ENCODE data around the gene TMEM255B. TPM values are rescaled to one million over a fixed set of nuclear protein-coding genes. Genes with fewer than 3 reads are reported as not detected.

Gene TMEM255B
- total RNA-seq, 1 donor from 2014 or later = 2.0 TPM

DNA sequence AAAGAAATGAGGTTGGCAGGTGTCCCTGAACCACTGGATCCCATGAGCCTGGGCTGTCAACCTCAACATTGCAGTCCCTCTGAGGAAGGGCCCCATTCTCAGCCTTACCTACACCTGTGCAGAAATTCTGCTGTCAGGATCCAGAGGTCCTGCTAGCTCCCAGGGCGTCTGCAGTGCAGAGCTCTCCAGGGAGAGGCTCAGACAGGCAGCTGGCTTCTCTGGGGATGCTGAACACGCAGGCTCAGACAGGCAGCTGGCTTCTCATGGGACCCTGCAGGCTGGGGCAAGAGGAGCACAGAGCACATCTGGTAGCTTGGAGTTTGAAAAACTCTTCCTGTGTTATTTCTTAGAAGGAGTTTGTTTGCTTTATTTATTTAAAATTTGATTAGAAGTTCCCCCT is 50.9 kb downstream of the TMEM255B start:
- no peaks in the 10 kb centered on the region for H3K27me3 Mint-ChIP-seq
- DNase-seq = no peak
- H3K36me3 Mint-ChIP-seq (ENCODE audit: low read depth) = peaks cover 2% of the 10 kb centered on the region
- H3K4me1 Mint-ChIP-seq = no peaks in the 10 kb centered on the region
- peaks cover 8% of the 10 kb centered on the region for H3K9me3 Mint-ChIP-seq
- no peak overlapping the region for H3K27ac Mint-ChIP-seq
- intact Hi-C loops (cut with micrococcal nuclease) = no loop called here
- H3K4me3 Mint-ChIP-seq = no peak overlapping the region

DNA sequence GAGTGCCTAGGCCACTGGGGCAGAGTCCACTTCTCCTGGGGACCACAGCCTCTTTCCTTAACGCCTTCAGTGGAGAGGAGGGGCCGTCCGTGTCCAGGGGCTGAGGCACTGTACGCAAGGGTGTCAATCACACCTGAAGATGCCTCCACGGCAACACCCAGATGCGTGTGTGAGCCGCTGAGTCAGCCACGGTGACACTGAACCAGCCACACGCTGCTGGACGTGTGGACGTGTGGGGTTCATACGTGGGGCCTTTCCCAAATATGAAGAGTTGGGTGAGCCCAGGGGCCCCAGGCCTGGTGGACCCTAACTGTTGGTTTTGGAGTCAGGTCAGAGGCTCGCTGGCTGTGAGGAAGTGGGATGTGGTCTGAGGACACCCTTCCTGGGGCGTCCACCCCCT is 51.6 kb downstream of the TMEM255B start:
- peaks cover 2% of the 10 kb centered on the region for H3K4me1 Mint-ChIP-seq
- intact Hi-C loops (cut with micrococcal nuclease) = no loop called here
- peaks cover 8% of the 10 kb centered on the region for H3K9me3 Mint-ChIP-seq
- no peak overlapping the region for H3K27ac Mint-ChIP-seq
- H3K4me3 Mint-ChIP-seq = no peak overlapping the region
- H3K36me3 Mint-ChIP-seq (ENCODE audit: low read depth) = peaks cover 4% of the 10 kb centered on the region
- H3K27me3 Mint-ChIP-seq = no peaks in the 10 kb centered on the region
- DNase-seq = no peak

- H3K4me3 Mint-ChIP-seq = no peak overlapping the region
- H3K27ac Mint-ChIP-seq = no peak overlapping the region
- peaks cover 9% of the 10 kb centered on the region for H3K36me3 Mint-ChIP-seq (ENCODE audit: low read depth)
- no peaks in the 10 kb centered on the region for H3K27me3 Mint-ChIP-seq
- peaks cover 9% of the 10 kb centered on the region for H3K4me1 Mint-ChIP-seq
- intact Hi-C loops (cut with micrococcal nuclease) = no loop called here
- peaks cover 8% of the 10 kb centered on the region for H3K9me3 Mint-ChIP-seq
- DNase-seq = no peak
Observed at GRCh38 chr13:113811081-113811928, 52.3 kb downstream of the TMEM255B start.

- Mint-ChIP-seq H3K27me3 (no peaks in the 10 kb centered on the region), H3K9me3 (peaks cover 8% of the 10 kb centered on the region), H3K4me1 (peaks cover 15% of the 10 kb centered on the region), H3K27ac (no peak overlapping the region), H3K36me3 (ENCODE audit: low read depth) (peaks cover 15% of the 10 kb centered on the region), H3K4me3 (no peak overlapping the region)
- intact Hi-C loops (cut with micrococcal nuclease) = no loop called here
- DNase-seq = no peak
Observed at GRCh38 chr13:113812178-113813040, 53.4 kb downstream of the TMEM255B start.

GRCh38 chr13:113813070-113813748 is 54.2 kb downstream of the TMEM255B start:
- Mint-ChIP-seq H3K27me3 (no peaks in the 10 kb centered on the region), H3K36me3 (ENCODE audit: low read depth) (peaks cover 14% of the 10 kb centered on the region), H3K27ac (no peak overlapping the region), H3K4me1 (peaks cover 17% of the 10 kb centered on the region), H3K4me3 (no peak overlapping the region), H3K9me3 (peaks cover 4% of the 10 kb centered on the region)
- no peak for DNase-seq
- intact Hi-C loops (cut with micrococcal nuclease) = no loop called here

GRCh38 chr13:113813749-113814434 is 54.9 kb downstream of the TMEM255B start:
- Mint-ChIP-seq H3K27me3 (no peaks in the 10 kb centered on the region), H3K27ac (no peak overlapping the region), H3K4me1 (peaks cover 17% of the 10 kb centered on the region), H3K9me3 (peaks cover 4% of the 10 kb centered on the region), H3K4me3 (no peak overlapping the region), H3K36me3 (ENCODE audit: low read depth) (peaks cover 14% of the 10 kb centered on the region)
- DNase-seq = no peak
- intact Hi-C loops (cut with micrococcal nuclease) = no loop called here

GRCh38 chr13:113814435-113814821 is 55.4 kb downstream of the TMEM255B start:
- DNase-seq = no peak
- intact Hi-C loops (cut with micrococcal nuclease) = no loop called here
- peaks cover 4% of the 10 kb centered on the region for H3K9me3 Mint-ChIP-seq
- H3K36me3 Mint-ChIP-seq (ENCODE audit: low read depth) = peaks cover 14% of the 10 kb centered on the region
- H3K27ac Mint-ChIP-seq = no peak overlapping the region
- no peaks in the 10 kb centered on the region for H3K27me3 Mint-ChIP-seq
- H3K4me3 Mint-ChIP-seq = no peak overlapping the region
- H3K4me1 Mint-ChIP-seq = peaks cover 17% of the 10 kb centered on the region

DNA sequence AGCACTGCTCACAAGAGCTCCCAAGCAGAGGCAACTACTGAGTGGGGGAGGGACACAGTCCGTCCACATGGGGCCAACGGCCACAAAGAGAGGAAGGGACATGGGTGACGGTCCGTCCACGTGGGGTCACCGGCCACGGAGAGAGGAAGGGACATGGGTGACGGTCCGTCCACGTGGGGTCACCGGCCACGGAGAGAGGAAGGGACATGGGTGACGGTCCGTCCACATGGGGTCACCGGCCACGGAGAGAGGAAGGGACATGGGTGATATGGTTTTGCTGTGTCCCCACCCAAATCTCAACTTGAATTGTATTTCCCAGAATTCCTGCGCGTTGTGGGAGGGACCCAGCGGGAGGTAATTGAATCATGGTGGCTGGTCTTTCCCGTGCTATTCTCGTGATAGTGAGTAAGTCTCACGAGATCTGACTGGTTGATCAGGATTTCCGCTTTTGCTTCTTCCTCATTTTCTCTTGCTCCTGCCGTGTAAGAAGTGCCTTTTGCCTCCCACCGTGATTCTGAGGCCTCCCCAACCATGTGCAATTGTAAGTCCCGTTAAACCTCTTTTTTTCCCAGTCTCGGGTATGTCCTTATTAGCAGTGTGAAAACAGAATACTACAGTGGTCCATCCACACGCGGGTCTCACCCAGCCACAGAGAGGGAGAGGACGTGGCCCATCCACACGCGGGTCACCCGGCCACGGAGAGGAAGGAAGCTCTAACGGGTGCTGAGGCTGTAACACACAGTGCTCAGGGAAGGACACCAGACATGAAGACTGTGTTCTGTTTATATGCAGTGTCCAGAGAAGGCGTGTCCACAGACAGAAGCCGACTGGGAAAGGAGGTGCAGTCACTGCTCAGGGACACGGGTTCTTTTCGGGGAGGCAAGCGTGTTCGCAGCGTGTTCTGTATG is 56.4 kb downstream of the TMEM255B start:
- Mint-ChIP-seq H3K4me3 (peak overlapping the region; percentile 98), H3K36me3 (ENCODE audit: low read depth) (peaks cover 14% of the 10 kb centered on the region), H3K9me3 (peaks cover 2% of the 10 kb centered on the region), H3K27me3 (no peaks in the 10 kb centered on the region), H3K4me1 (peaks cover 17% of the 10 kb centered on the region), H3K27ac (peak overlapping the region; percentile 93)
- DNase-seq = peak; percentile 85
- intact Hi-C loops (cut with micrococcal nuclease) = loop anchor here (1.0 to 5.0 kb wide), 2 partner anchors 87 to 250 kb away; no protein-coding TSS in a partner anchor

DNA sequence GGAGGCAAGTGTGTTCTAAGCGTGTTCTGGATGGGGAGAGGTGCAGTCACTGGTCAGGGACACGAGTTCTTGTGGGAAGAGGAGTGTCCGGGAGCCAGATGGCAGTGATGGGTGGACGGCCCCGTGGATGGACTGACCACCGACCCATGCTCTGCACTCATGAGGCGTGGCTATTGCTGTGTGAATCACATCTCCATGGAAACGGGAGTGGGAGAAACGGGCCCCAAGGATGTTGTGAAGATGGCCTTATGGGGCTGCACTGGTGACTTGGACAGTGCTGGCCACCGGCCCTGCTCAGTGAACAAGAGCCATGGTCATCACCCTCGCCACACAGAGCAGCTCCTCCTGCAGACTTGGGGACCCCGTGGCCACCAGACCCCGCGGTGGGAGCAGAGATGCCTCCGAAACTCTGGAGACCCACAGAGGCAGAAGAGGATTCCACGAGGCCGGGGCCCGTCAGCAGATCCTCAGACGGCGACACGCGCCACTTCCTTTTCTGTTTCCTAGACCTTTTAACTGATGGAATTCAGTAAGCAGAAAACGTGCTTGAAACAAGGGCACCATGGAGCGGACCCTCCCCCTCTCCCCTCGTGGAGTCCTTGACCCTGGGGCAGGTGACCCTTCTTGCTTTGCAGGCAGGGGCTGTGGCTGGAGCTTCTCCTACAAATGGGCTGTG is 57.4 kb downstream of the TMEM255B start:
- Mint-ChIP-seq H3K36me3 (ENCODE audit: low read depth) (peaks cover 17% of the 10 kb centered on the region), H3K4me1 (peaks cover 17% of the 10 kb centered on the region), H3K9me3 (no peaks in the 10 kb centered on the region), H3K4me3 (peak overlapping the region; percentile 98), H3K27me3 (no peaks in the 10 kb centered on the region), H3K27ac (peak overlapping the region; percentile 93)
- DNase-seq = no peak
- intact Hi-C loops (cut with micrococcal nuclease) = loop anchor here (5.0 kb wide), 1 partner anchor 86 kb away; no protein-coding TSS in a partner anchor

DNA sequence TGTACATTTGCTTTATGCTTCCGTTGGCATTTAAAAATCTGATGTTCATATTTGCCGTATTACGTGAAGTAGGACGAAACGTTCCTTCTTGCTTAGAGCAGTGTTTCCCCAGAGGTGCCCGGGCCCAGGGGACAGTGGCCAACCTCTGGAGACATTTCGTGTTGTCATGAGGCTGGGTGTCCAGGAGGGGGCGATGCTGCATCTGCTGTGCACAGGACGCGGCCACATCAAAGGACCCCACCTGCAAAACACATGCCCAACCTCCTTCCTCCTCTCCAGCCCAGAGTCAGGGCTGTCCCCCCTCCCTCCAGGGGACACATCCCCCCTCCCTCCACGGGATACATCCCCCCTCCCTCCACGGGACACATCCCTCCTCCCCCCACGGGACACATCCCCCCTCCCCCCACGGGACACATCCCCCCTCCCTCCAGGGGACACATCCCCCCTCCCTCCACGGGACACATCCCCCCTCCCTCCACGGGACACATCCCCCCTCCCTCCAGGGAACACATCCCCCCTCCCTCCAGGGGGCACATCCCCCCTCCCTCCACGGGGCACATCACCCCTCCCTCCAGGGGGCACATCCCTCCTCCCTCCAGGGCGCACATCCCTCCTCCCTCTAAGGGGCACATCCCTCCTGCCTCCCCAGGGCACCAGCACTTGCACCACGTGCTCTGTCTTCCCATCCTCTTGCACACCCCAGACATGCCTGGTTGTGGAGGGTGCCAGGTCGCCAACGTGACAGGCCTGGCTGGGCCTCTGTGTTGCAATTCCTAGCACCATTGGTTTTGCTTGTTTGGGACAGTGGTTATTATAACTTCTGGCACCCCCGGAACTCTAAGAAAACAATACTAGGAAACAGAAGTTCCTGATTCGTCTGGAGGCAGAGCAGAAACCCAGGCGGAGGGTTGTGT is 58.2 kb downstream of the TMEM255B start:
- peak; percentile 96 for DNase-seq
- peaks cover 17% of the 10 kb centered on the region for H3K4me1 Mint-ChIP-seq
- intact Hi-C loops (cut with micrococcal nuclease) = loop anchor here (1.0 to 5.0 kb wide), 2 partner anchors 85 to 409 kb away; no protein-coding TSS in a partner anchor
- H3K9me3 Mint-ChIP-seq = no peaks in the 10 kb centered on the region
- H3K4me3 Mint-ChIP-seq = peak overlapping the region; percentile 98
- no peaks in the 10 kb centered on the region for H3K27me3 Mint-ChIP-seq
- peak overlapping the region; percentile 78 for H3K27ac Mint-ChIP-seq
- peaks cover 17% of the 10 kb centered on the region for H3K36me3 Mint-ChIP-seq (ENCODE audit: low read depth)

Measured in activated CD4-positive, alpha-beta T cell treated with anti-CD3 and anti-CD28 coated beads, Interleukin-2, amount 10 ng/mL, durations not matched to agents 24 days and 14 days (primary cell).